ENCODE measurements around the gene GATM. TPM values are rescaled to one million over a fixed set of nuclear protein-coding genes. Genes with fewer than 3 reads are reported as not detected.

The GATM gene
- total and polyA plus RNA-seq, 10 of the 15 experiments (the other 5 are each of a cell fraction or from before 2014, with no cell fraction given) = 11.7 to 83.1 (median 38.2) TPM

DNA sequence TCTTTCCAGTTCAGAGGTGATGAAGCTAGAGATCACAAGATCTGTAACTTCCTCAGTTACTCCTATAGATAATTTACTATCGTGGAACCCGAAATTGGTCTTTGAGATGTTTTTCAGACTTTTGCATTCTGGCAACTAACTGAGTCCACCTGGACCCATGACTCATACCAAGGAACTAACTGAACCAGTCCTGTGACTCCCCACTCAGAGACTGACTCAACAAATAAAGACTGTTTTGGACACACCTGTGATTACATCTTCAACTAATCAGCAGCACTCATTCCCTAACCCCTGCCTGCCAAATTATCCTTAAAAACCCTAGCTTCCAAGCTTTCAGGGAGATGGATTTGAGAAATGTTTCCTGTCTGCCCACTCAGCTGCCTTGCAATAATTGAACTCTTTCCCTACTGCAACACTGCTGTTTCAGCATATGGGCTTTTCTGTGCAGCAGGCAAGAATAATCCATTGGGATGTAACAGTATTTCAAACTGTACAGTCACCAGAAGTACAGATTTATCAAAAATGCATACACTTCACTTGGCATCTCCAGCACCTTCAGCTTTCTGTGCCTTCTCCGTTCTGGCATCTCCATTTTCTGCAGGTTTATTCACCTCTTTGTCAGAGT, 57.7 kb downstream of the GATM start:
- ChIA-PET POLR2A (no interaction called here), RAD21 (ENCODE audit: unreplicated experiment) (interaction anchor here (1.7 kb wide), 1 partner anchor 21 kb away, joined by 4 read pairs; no protein-coding TSS in a partner anchor), SMC1A (ENCODE audit: uncharacterized antibody, unreplicated experiment) (interaction anchor here (0.6 to 1.6 kb wide), 5 partner anchors 11 to 42 kb away, joined by 3 to 4 read pairs (median 3); no protein-coding TSS in a partner anchor), CTCF (interaction anchor here (0.6 to 1.5 kb wide), 7 partner anchors 13 to 203 kb away, joined by 3 to 4 read pairs (median 3); no protein-coding TSS in a partner anchor)
- ATAC-seq = no peak
- no peaks in the 10 kb centered on the region for H3K79me2 ChIP-seq (ENCODE audit: control insufficient read depth, insufficient read depth, low read length)
- no peaks in the 10 kb centered on the region for H4K20me1 ChIP-seq (ENCODE audit: control insufficient read depth, insufficient read depth)
- no peak overlapping the region for H3K4me2 ChIP-seq (ENCODE audit: control insufficient read depth, insufficient read depth)
- H3K27ac ChIP-seq (ENCODE audit: control insufficient read depth, insufficient read depth) = no peak overlapping the region
- no peaks in the 10 kb centered on the region for H3K27me3 ChIP-seq (replicated peaks in 1 of 2; ENCODE audit: control insufficient read depth in 2 of 2, insufficient read depth in 2 of 2, low read length in 1 of 2)
- no peaks in the 10 kb centered on the region for H3K4me1 ChIP-seq (ENCODE audit: control insufficient read depth, insufficient read depth, low read length)
- in situ Hi-C loops (cut with MboI) = no loop called here
- TF ChIP-seq SUPT20H (IDR thresholded peaks at IDR 0.05; ENCODE audit: borderline replicate concordance, control insufficient read depth, low read depth, low read length) (no peak), TCF7 (IDR thresholded peaks at IDR 0.05; ENCODE audit: borderline replicate concordance) (no peak), RCOR1 (conservative IDR thresholded peaks at IDR 0.05; ENCODE audit: low read depth, low read length) (no peak), KDM1A (IDR thresholded peaks at IDR 0.05; ENCODE audit: borderline replicate concordance) (no peak), NR2F1 (conservative IDR thresholded peaks at IDR 0.05) (no peak), PAX5 (IDR thresholded peaks at IDR 0.05; ENCODE audit: borderline replicate concordance, low read depth, low read length) (no peak), NFYA (IDR thresholded peaks at IDR 0.05; ENCODE audit: borderline replicate concordance, low read depth, low read length) (no peak), NBN (IDR thresholded peaks at IDR 0.05) (no peak), GATAD2B (conservative IDR thresholded peaks at IDR 0.05; ENCODE audit: low read depth) (no peak), PML (IDR thresholded peaks at IDR 0.05; ENCODE audit: low read length) (no peak), NFXL1 (IDR thresholded peaks at IDR 0.05; ENCODE audit: borderline replicate concordance) (no peak)
- TF ChIP-seq, protein P1, sequence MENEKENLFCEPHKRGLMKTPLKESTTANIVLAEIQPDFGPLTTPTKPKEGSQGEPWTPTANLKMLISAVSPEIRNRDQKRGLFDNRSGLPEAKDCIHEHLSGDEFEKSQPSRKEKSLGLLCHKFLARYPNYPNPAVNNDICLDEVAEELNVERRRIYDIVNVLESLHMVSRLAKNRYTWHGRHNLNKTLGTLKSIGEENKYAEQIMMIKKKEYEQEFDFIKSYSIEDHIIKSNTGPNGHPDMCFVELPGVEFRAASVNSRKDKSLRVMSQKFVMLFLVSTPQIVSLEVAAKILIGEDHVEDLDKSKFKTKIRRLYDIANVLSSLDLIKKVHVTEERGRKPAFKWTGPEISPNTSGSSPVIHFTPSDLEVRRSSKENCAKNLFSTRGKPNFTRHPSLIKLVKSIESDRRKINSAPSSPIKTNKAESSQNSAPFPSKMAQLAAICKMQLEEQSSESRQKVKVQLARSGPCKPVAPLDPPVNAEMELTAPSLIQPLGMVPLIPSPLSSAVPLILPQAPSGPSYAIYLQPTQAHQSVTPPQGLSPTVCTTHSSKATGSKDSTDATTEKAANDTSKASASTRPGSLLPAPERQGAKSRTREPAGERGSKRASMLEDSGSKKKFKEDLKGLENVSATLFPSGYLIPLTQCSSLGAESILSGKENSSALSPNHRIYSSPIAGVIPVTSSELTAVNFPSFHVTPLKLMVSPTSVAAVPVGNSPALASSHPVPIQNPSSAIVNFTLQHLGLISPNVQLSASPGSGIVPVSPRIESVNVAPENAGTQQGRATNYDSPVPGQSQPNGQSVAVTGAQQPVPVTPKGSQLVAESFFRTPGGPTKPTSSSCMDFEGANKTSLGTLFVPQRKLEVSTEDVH (IDR thresholded peaks at IDR 0.05; ENCODE audit: low read depth, partially characterized antibody) = no peak
- no peak overlapping the region for H3K9ac ChIP-seq (ENCODE audit: control insufficient read depth, insufficient read depth, low read length)
- H3K9me3 ChIP-seq (replicated peaks; ENCODE audit: control insufficient read depth, insufficient read depth, low read length) = no peaks in the 10 kb centered on the region; the same call in 2 of the 3 replicates
- no peak for DNase-seq (ENCODE audit: low read depth, low spot score)
- 66% methylated on average over 3 of the region's 3 CpGs for WGBS (ENCODE audit: insufficient coverage, insufficient replicate concordance, low lambda C conversion rate, missing lambda C conversion rate)
- intact Hi-C loops (cut with micrococcal nuclease; ENCODE audit: unreplicated experiment) = no loop called here
- H3K36me3 ChIP-seq (ENCODE audit: control insufficient read depth in 2 of 2, insufficient read depth in 2 of 2, low read length in 1 of 2) = no peaks in the 10 kb centered on the region
- no TSS peak for BruUV-seq (replicated peaks)
- no peak for FAIRE-seq
- no peak overlapping the region for H2AFZ ChIP-seq (ENCODE audit: control insufficient read depth, low read depth, low read length)
- H3K4me3 ChIP-seq = no peak overlapping the region

Data from GM12878 (cell line).